SJSA1 (cell line): Measurements from ENCODE around the gene DPM2. TPM values are rescaled to one million over a fixed set of nuclear protein-coding genes. Genes with fewer than 3 reads are reported as not detected.

ENCODE experiments used
- DNase-seq, 2 experiments: peaks; one replicate each; pipeline ENCODE4 v3.0.0-alpha.2; 2015 to 2020; ENCODE audit warnings: low spot score in 2 of 2, low read depth in 1 of 2
- H3K27ac ChIP-seq: fragments of 250-450 bp; sonication (Bioruptor Pico); 2 replicates; pipeline ENCODE4 v1.5.1; 2020; ENCODE audit warnings: mild to moderate bottlenecking, moderate library complexity
- H3K27me3 ChIP-seq: fragments of 250-450 bp; sonication (Bioruptor Pico); replicated peaks from 2 replicates; pipeline ENCODE4 v1.5.1; 2020; ENCODE audit warnings: mild to moderate bottlenecking, moderate library complexity
- H3K36me3 ChIP-seq: fragments of 250-450 bp; sonication (Bioruptor Pico); 2 replicates; pipeline ENCODE4 v1.5.1; 2020; ENCODE audit warnings: mild to moderate bottlenecking
- H3K4me1 ChIP-seq: fragments of 250-450 bp; sonication (Bioruptor Pico); replicated peaks from 2 replicates; pipeline ENCODE4 v1.6.1; 2021; ENCODE audit warnings: mild to moderate bottlenecking
- H3K4me3 ChIP-seq: fragments of 250-450 bp; sonication (Bioruptor Pico); 2 replicates; pipeline ENCODE4 v1.5.1; 2020; ENCODE audit warnings: mild to moderate bottlenecking
- H3K9me3 ChIP-seq: fragments of 250-450 bp; sonication (Bioruptor Pico); replicated peaks from 2 replicates; pipeline ENCODE4 v1.5.1; 2020; ENCODE audit warnings: mild to moderate bottlenecking
- total RNA-seq: library from RNA; depleted of rRNA; stranded (reverse); fragments of >200 nt; shearing (Covaris generic); gene quantifications from 2 replicates; pipeline ENCODE4 v1.2.3, GENCODE V29; 2014

The DPM2 gene
- total RNA-seq, 1 experiment from 2014 or later = 20.4 TPM

DNA sequence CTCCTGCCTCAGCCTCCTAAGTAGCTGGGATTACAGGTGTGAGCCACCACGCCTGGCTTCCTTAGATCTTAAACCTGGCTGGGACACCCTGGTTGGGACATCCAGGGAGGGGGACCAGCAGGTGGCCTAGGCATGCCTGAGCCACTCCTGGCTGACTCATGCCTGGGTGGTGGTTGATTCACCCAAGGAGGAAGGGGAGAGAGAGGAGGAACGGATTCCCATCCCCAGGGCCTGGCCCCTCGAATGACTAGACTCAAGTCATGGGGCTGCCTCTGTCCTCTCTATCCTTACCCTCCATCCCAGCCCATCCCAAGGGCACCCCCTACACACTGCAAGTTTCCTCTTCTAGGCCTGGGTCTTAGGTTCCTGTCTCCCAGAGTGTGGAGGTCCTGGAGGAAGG is 30.4 kb upstream of the DPM2 start:
- H3K27ac ChIP-seq = no peak overlapping the region
- no peaks in the 10 kb centered on the region for H3K36me3 ChIP-seq
- DNase-seq = no peak
- peaks cover 28% of the 10 kb centered on the region for H3K4me1 ChIP-seq
- no peaks in the 10 kb centered on the region for H3K27me3 ChIP-seq
- no peak overlapping the region for H3K4me3 ChIP-seq
- no peaks in the 10 kb centered on the region for H3K9me3 ChIP-seq

DNA sequence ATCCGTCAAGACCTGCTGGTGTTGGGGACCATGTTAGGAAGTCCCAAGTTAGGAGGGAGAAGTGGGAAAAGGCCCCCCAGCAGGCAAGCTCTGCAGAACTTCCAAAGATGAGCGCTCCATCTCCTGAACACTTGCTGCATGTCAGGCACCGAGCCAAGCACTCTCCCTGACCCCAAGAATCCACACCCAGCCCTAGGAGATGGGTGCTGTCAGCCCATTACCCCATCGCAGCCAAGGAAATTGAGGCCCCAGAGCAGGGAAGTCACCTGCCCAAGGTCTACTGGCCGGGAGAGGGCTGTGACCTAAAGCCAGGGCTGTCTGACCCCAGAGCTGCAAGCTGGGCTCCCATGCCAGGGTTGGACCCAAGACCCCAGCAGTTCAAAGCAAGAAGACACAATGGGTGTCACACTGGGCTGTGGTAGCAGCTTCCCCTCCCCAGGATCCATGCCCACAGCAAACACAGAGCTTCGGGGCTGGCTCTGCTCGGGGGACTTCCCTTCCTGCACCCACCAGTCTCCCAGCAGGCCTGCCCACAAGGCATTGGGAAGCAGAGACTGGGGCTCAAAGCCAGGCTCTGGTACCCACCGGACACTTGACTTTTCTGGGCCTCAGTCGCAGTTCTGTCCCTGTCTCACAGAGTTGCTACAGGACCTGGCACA is 29.6 kb upstream of the DPM2 start:
- Histone ChIP-seq H3K36me3 (no peaks in the 10 kb centered on the region), H3K27ac (no peak overlapping the region)

GRCh38 chr9:127966416-127967150 is 28.9 kb upstream of the DPM2 start:
- Histone ChIP-seq H3K9me3 (no peaks in the 10 kb centered on the region), H3K4me1 (peaks cover 28% of the 10 kb centered on the region)

More for the DNA sequence above, 29.6 kb upstream of the DPM2 start:
- Histone ChIP-seq H3K4me3 (no peak overlapping the region), H3K4me1 (peaks cover 28% of the 10 kb centered on the region), H3K9me3 (no peaks in the 10 kb centered on the region), H3K27me3 (no peaks in the 10 kb centered on the region)
- DNase-seq = no peak

GRCh38 chr9:127965953-127966352 is 28.3 kb upstream of the DPM2 start:
- Histone ChIP-seq H3K9me3 (no peaks in the 10 kb centered on the region), H3K27me3 (no peaks in the 10 kb centered on the region), H3K4me1 (peaks cover 28% of the 10 kb centered on the region), H3K4me3 (no peak overlapping the region), H3K36me3 (no peaks in the 10 kb centered on the region), H3K27ac (peak overlapping the region; percentile 54)
- DNase-seq = no peak

More at GRCh38 chr9:127966416-127967150, 28.9 kb upstream of the DPM2 start:
- H3K36me3 ChIP-seq = no peaks in the 10 kb centered on the region
- DNase-seq = no peak
- H3K27ac ChIP-seq = no peak overlapping the region
- no peaks in the 10 kb centered on the region for H3K27me3 ChIP-seq
- H3K4me3 ChIP-seq = no peak overlapping the region

DNA sequence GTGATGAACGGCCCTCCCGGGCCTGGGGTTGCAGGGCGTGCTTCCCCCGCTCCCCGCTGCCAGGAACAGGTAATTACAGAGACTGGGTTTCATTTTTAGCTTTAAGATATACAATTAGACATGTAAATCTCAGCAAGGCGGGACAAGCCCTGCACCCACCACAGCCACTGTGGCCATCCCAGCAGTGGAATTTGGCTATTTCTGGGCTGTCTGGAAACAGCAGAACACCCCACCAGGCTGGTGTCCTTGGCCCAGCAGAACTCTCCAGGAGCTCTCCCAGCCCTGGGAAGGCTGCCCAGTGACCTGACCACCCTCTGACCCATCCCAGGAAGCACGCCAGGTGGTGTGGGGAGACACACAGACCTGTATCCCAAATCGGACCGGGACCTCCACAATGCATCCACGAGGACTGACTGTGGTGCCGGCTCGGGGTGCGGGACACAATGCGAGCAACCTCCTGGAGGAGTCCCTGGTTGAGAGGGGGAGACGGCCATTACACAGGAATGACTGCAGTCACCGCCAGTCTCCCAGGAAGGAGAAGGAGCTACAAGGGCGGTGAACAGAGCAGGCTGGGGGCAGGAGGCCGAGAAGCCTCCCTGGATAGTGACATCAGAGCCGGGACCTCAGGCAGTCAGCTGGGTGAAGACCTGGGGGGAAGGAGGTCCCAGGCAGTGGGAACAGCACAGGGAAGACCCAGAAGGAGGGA is 25.9 kb upstream of the DPM2 start:
- Histone ChIP-seq H3K9me3 (no peaks in the 10 kb centered on the region), H3K4me1 (peaks cover 18% of the 10 kb centered on the region), H3K36me3 (no peaks in the 10 kb centered on the region), H3K27me3 (no peaks in the 10 kb centered on the region), H3K4me3 (no peak overlapping the region), H3K27ac (no peak overlapping the region)
- no peak for DNase-seq

DNA sequence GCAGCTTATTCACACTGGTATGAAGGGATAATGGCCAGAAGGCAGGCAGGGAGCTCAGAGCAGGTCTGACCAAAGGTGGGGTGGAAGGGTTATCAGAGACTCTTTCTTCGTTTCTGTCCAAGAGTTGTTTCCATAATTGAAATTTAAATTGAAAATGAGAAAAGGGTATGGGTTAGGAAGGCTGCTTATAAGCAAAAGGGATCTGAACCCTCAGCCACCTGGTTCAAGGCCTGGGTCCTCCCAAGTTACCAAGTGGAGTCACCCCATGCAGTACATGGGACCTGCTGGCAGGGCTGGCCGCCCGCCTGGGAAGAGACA is 25.3 kb upstream of the DPM2 start:
- Histone ChIP-seq H3K9me3 (no peaks in the 10 kb centered on the region), H3K4me3 (no peak overlapping the region), H3K27ac (no peak overlapping the region), H3K36me3 (no peaks in the 10 kb centered on the region), H3K27me3 (no peaks in the 10 kb centered on the region), H3K4me1 (peaks cover 13% of the 10 kb centered on the region)
- no peak for DNase-seq

- H3K27ac ChIP-seq = no peak overlapping the region
Measured at GRCh38 chr9:127962278-127962677, 24.6 kb upstream of the DPM2 start.

GRCh38 chr9:127961613-127962155 is 24.0 kb upstream of the DPM2 start:
- Histone ChIP-seq H3K36me3 (no peaks in the 10 kb centered on the region), H3K27ac (no peak overlapping the region), H3K4me3 (no peak overlapping the region), H3K4me1 (peaks cover 12% of the 10 kb centered on the region), H3K27me3 (no peaks in the 10 kb centered on the region), H3K9me3 (no peaks in the 10 kb centered on the region)
- DNase-seq = no peak

More at GRCh38 chr9:127962278-127962677, 24.6 kb upstream of the DPM2 start:
- no peak overlapping the region for H3K4me3 ChIP-seq
- H3K4me1 ChIP-seq = peaks cover 12% of the 10 kb centered on the region
- DNase-seq = no peak
- H3K27me3 ChIP-seq = no peaks in the 10 kb centered on the region
- no peaks in the 10 kb centered on the region for H3K36me3 ChIP-seq
- no peaks in the 10 kb centered on the region for H3K9me3 ChIP-seq

DNA sequence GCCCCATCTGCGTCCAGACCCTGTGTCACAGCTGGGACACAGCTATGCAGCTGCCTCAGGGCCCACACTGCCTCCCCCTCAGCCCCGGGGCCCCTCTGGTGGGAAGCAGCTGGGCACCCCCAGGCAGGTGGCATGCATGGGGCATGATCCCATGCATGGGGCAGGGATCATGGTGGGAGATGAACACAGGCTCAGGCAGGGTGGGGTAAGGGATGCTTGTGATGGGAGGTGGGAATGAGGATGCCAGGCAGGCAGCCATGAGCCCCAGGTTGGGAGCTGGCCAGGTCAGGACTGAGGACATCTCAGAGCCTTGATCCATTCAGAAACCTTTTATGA is 23.5 kb upstream of the DPM2 start:
- no peak for DNase-seq
- peaks cover 11% of the 10 kb centered on the region for H3K4me1 ChIP-seq

DNA sequence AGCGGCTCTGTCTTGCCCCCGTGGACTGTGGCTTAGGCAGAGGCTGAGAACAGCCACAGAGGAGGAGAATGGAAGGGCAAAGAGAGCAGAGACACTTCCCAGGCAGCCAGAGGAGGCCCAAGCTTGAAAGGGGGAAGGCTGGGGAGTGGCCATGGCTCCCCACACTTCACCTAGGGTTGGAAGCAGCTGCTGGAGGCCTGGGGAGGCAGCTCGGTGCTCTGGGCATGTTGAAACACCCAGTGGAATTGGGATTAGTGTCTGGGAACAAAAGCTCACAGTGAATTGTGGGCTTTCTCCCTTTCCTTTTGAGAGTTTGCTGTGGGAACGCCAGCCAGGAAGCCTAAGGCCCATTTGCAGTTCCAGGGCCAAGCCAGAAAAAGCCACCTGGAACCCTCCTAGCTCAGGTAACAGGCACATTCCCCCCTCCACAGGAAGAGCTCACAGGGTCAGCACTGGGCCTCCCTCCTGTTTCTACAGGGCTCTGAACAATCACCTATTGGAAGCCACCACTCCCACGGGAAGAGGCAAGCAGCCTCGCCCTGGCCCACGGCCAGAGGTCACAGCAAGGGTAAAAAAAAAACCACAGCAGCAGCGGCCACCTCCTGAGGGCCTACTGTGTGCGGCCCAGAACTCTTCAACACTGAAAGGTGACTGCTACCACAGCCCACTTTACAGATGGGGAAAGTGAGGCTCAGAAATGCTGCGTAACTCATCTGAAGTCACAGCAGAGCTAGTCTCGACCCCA is 22.9 kb upstream of the DPM2 start:
- peaks cover 8% of the 10 kb centered on the region for H3K4me1 ChIP-seq
- H3K4me3 ChIP-seq = no peak overlapping the region
- H3K9me3 ChIP-seq = no peaks in the 10 kb centered on the region
- no peaks in the 10 kb centered on the region for H3K36me3 ChIP-seq
- H3K27me3 ChIP-seq = no peaks in the 10 kb centered on the region
- DNase-seq = no peak
- no peak overlapping the region for H3K27ac ChIP-seq

More for the DNA sequence above, 23.5 kb upstream of the DPM2 start:
- Histone ChIP-seq H3K4me3 (no peak overlapping the region), H3K36me3 (no peaks in the 10 kb centered on the region), H3K27me3 (no peaks in the 10 kb centered on the region), H3K27ac (no peak overlapping the region), H3K9me3 (no peaks in the 10 kb centered on the region)

DNA sequence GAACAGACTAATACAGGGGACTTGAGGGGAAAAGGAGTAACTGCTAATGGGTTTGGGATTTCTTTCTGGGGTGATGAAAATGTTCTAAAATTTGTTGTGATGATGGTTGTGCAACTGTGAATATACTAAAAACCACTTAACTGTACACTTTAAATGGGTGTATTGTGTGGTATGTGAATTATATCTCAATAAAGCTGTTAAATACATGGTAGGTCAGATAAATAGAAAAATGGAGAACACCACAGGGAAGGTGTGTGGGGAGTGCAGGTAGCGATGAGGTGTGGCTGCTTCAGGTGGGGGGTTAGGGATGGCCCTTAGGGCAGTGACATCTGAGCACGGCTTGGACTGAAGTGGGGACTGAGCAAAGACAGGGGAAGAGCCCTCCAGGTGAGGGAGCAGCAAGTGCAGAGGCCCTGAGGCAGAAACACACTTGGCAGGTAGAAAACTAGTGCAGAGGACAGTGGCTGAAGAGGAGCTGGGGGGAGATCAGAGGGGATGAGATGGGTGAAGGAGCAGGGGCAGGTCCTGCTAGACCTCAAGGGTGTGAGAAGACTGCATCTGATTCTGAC is 22.3 kb upstream of the DPM2 start:
- Histone ChIP-seq H3K4me1 (peaks cover 5% of the 10 kb centered on the region; the same call in 1 of the 2 replicates), H3K9me3 (no peaks in the 10 kb centered on the region), H3K36me3 (no peaks in the 10 kb centered on the region)

GRCh38 chr9:127959398-127959797 is 21.7 kb upstream of the DPM2 start:
- H3K4me1 ChIP-seq = peaks cover 5% of the 10 kb centered on the region; the same call in 1 of the 2 replicates
- H3K27ac ChIP-seq = no peak overlapping the region
- no peak for DNase-seq
- H3K27me3 ChIP-seq = no peaks in the 10 kb centered on the region
- H3K36me3 ChIP-seq = no peaks in the 10 kb centered on the region
- H3K4me3 ChIP-seq = no peak overlapping the region
- H3K9me3 ChIP-seq = no peaks in the 10 kb centered on the region

More for the DNA sequence above, 22.3 kb upstream of the DPM2 start:
- Histone ChIP-seq H3K27me3 (no peaks in the 10 kb centered on the region), H3K27ac (no peak overlapping the region), H3K4me3 (no peak overlapping the region)
- no peak for DNase-seq

- Histone ChIP-seq H3K27ac (no peak overlapping the region), H3K9me3 (no peaks in the 10 kb centered on the region), H3K36me3 (no peaks in the 10 kb centered on the region), H3K4me3 (no peak overlapping the region), H3K4me1 (peaks cover 5% of the 10 kb centered on the region; the same call in 1 of the 2 replicates), H3K27me3 (no peaks in the 10 kb centered on the region)
- no peak for DNase-seq
Measured at GRCh38 chr9:127958728-127959127, 21.1 kb upstream of the DPM2 start.
